NB4 (cell line): ENCODE measurements around the gene INSM1.

Experiments used
- MYC ChIP-seq: IDR thresholded peaks from 2 replicates; pipeline ENCODE4 v1.6.1; 2011; ENCODE audit warnings: low read depth, low read length
- POLR2A ChIP-seq: IDR thresholded peaks from 2 replicates; pipeline ENCODE4 v1.6.1; 2011; ENCODE audit warnings: mild to moderate bottlenecking; ENCODE audit not compliant: insufficient read length; ENCODE audit errors: extremely low read depth
- TF ChIP-seq, protein P1 (sequence below): IDR thresholded peaks from one replicate; pipeline ENCODE4 v1.5.1; 2012; ENCODE audit warnings: low read depth, low read length

DNA sequence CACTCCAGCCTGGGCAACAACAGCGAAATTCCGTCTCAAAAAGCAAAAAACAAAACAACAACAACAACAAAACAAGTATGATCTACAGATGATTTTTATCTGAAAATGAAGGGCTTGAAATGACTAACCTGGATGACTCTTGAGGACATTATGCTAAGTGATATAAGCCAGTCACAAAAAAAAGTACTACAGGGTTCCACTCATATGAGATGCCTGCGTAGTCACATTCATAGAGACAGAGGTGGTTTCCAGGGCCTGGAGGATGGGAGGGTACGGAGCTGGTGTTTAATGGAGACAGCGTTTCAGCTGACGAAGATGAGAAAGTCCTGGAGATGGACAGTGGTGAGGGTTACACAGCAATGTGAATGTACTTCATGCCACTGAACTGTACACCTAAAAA is 8.3 kb upstream of the INSM1 start:
- TF ChIP-seq, protein P1, sequence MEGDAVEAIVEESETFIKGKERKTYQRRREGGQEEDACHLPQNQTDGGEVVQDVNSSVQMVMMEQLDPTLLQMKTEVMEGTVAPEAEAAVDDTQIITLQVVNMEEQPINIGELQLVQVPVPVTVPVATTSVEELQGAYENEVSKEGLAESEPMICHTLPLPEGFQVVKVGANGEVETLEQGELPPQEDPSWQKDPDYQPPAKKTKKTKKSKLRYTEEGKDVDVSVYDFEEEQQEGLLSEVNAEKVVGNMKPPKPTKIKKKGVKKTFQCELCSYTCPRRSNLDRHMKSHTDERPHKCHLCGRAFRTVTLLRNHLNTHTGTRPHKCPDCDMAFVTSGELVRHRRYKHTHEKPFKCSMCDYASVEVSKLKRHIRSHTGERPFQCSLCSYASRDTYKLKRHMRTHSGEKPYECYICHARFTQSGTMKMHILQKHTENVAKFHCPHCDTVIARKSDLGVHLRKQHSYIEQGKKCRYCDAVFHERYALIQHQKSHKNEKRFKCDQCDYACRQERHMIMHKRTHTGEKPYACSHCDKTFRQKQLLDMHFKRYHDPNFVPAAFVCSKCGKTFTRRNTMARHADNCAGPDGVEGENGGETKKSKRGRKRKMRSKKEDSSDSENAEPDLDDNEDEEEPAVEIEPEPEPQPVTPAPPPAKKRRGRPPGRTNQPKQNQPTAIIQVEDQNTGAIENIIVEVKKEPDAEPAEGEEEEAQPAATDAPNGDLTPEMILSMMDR, result no peak
- no peak for TF ChIP-seq POLR2A
- no peak for TF ChIP-seq MYC
